Esophagus squamous epithelium (tissue), 4 donors: Measurements from ENCODE around the gene ADAMTS2.

Source experiments
- CTCF ChIP-seq, 6 experiments: fragments of 450-650 bp in 4 of 6; fragments of 200-600 bp in 2 of 6; sonication (generic) in 2 of 6; IDR thresholded peaks; one replicate each; pipeline ENCODE4 v1.5.1; 2016 to 2019; ENCODE audit warnings: antibody characterized with exemption in 6 of 6, mild to moderate bottlenecking in 4 of 6, moderate library complexity in 4 of 6
- POLR2A ChIP-seq, 4 donors: fragments of 450-650 bp; IDR thresholded peaks; one replicate each; pipeline ENCODE4 v1.6.1; 2017; ENCODE audit warnings: antibody characterized with exemption in 4 of 4, mild to moderate bottlenecking in 4 of 4, moderate library complexity in 3 of 4

- TF ChIP-seq CTCF (IDR thresholded peaks at IDR 0.05) (no peak), POLR2A (IDR thresholded peaks at IDR 0.05) (no peak)
Observed at GRCh38 chr5:179295778-179296149, 49.5 kb downstream of the ADAMTS2 start.
